ENCODE results near the gene CERT1.

GRCh38 chr5:75331095-75332090 is 180.0 kb downstream of the CERT1 start:
- TF ChIP-seq POLR2A (IDR thresholded peaks at IDR 0.05) (no peak), POLR2AphosphoS5 (IDR thresholded peaks at IDR 0.05) (no peak), CTCF (IDR thresholded peaks at IDR 0.05) (no peak)

Data from prostate gland (tissue), 2 donors.